K562 (cell line): ENCODE data around the gene NINJ2. TPM values are rescaled to one million over a fixed set of nuclear protein-coding genes. Genes with fewer than 3 reads are reported as not detected.
A peak's percentile ranks its signal among the peaks of the same experiment; 100 is the strongest.

Experiments used
- ADNP ChIP-seq: fragments of 200-800 bp; sonication (Bioruptor generic); IDR thresholded peaks from 2 replicates; pipeline ENCODE4 v1.6.1; 2016; ENCODE audit warnings: missing genetic modification characterization, missing compliant biosample characterization
- HLTF ChIP-seq: fragments of 450-650 bp; IDR thresholded peaks from 2 replicates; pipeline ENCODE4 v1.6.1; 2016
- HOXB6 ChIP-seq: fragments of 250-450 bp; sonication (Bioruptor Pico); IDR thresholded peaks from 2 replicates; pipeline ENCODE4 v1.5.1; 2022; ENCODE audit warnings: mild to moderate bottlenecking, borderline replicate concordance
- SMARCA5 ChIP-seq: fragments of 450-650 bp; IDR thresholded peaks from 2 replicates; pipeline ENCODE4 v1.6.1; 2016
- SOX6 ChIP-seq: fragments of 450-650 bp; IDR thresholded peaks from 2 replicates; pipeline ENCODE4 v1.6.1; 2014; ENCODE audit warnings: mild to moderate bottlenecking
- ZNF175 ChIP-seq: fragments of 200-800 bp; sonication (Bioruptor generic); IDR thresholded peaks from 2 replicates; pipeline ENCODE4 v1.6.1; 2016; ENCODE audit warnings: low read depth, mild to moderate bottlenecking, missing genetic modification characterization, missing compliant biosample characterization
- ZNF668 ChIP-seq: fragments of 250-450 bp; sonication (Bioruptor Pico); IDR thresholded peaks from 2 replicates; pipeline ENCODE4 v1.8.0; 2022; ENCODE audit warnings: mild to moderate bottlenecking, inconsistent platforms
- polyA plus RNA-seq, 8 experiments: library from polyadenylated mRNA; depleted of rRNA in 4 of 8; stranded (reverse) in 5 of 8; unstranded in 3 of 8; fragments of >200 nt; fragmentation: Nextera tagmentation in 2 of 8; fragmentation: Illumina TruSeq in 1 of 8; extraction: Ambion mirVana in 2 of 8; extraction: Trizol in 1 of 8; gene quantifications; 2 replicates each; pipeline versions ENCODE4 v1.2.1 to v1.2.3, GENCODE V29; 2011 to 2014; ENCODE audit warnings: inconsistent platforms in 1 of 8, missing spikeins in 1 of 8
- total RNA-seq, 7 experiments: library from RNA; depleted of rRNA in 6 of 7; stranded (reverse); fragments of >200 nt in 6 of 7; fragmentation: Illumina TruSeq in 2 of 7; extraction: Trizol in 2 of 7; gene quantifications; 2 replicates each; pipeline versions ENCODE4 v1.2.1 to v1.2.3, GENCODE V29; 2011 to 2021; ENCODE audit warnings: low replicate concordance in 1 of 7
- TF ChIP-seq, protein P1 (sequence below), 2 experiments: fragments of 450-650 bp; formaldehyde crosslinking in 1 of 2; IDR thresholded peaks; 2 replicates each; pipeline versions ENCODE4 v1.4.0 to v1.6.1; 2014 to 2020; ENCODE audit warnings: mild to moderate bottlenecking in 2 of 2, borderline replicate concordance in 1 of 2, low read depth in 1 of 2
- TF ChIP-seq, protein P2 (sequence below): fragments of 250-450 bp; sonication (Bioruptor Pico); IDR thresholded peaks from 2 replicates; pipeline ENCODE4 v1.5.0; 2022; ENCODE audit warnings: mild to moderate bottlenecking
- TF ChIP-seq, protein P3 (sequence below): fragments of 450-650 bp; formaldehyde crosslinking; IDR thresholded peaks from 2 replicates; pipeline ENCODE4 v1.4.0; 2020; ENCODE audit warnings: mild to moderate bottlenecking, moderate library complexity
- TF ChIP-seq, protein P4 (sequence below): fragments of 250-450 bp; sonication (Bioruptor Pico); IDR thresholded peaks from 2 replicates; pipeline ENCODE4 v1.4.0; 2020; ENCODE audit warnings: mild to moderate bottlenecking, moderate library complexity

The NINJ2 gene
- total and polyA plus RNA-seq, 9 of the 15 experiments (the other 6 are each of a cell fraction or from before 2014, with no cell fraction given), result 2.6 to 16.0 (median 4.5) TPM

DNA sequence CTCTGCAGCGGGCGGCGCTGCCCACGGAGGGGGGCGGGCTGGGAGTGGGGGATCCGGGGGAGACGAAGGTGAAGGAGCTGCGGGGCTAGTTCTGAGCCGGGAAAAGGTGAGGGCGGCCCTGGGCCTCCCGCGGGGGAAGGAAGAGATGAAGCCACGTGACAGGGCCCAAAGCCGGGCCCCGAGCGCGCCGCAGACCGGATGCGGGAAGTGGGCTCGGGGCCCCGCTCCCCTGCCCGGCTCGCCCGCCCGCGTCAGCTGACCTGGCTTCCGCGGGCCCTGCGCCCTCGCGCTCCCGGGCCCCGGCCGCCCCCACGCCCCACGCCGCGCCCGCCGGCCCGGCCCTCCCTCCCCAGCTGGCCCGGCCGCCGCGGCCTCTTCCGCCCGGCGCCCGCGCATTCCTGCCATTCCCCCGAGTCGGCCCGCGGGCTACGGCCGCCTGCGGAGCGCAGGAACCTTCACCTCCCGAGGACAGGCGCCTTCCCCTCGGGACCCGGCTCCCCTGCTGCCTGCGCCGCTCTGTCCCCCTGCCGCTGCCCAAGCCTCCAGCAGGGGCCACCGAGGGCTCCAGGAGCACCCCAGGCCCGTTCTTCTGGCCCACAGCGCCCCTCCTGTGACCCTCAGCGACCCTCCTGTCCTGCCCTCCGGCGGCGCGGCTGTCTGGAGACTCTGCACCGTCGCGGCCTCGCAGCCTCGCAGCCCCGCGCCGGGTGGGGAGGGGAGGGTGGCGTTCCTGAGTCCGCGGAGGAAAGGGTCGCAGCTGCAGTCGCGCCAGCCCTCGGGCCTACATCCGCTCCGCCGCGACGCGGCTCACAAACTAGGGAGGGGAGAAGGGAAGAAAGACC lies 20.4 kb downstream of the NINJ2 start (continued):
- TF ChIP-seq, protein P1, sequence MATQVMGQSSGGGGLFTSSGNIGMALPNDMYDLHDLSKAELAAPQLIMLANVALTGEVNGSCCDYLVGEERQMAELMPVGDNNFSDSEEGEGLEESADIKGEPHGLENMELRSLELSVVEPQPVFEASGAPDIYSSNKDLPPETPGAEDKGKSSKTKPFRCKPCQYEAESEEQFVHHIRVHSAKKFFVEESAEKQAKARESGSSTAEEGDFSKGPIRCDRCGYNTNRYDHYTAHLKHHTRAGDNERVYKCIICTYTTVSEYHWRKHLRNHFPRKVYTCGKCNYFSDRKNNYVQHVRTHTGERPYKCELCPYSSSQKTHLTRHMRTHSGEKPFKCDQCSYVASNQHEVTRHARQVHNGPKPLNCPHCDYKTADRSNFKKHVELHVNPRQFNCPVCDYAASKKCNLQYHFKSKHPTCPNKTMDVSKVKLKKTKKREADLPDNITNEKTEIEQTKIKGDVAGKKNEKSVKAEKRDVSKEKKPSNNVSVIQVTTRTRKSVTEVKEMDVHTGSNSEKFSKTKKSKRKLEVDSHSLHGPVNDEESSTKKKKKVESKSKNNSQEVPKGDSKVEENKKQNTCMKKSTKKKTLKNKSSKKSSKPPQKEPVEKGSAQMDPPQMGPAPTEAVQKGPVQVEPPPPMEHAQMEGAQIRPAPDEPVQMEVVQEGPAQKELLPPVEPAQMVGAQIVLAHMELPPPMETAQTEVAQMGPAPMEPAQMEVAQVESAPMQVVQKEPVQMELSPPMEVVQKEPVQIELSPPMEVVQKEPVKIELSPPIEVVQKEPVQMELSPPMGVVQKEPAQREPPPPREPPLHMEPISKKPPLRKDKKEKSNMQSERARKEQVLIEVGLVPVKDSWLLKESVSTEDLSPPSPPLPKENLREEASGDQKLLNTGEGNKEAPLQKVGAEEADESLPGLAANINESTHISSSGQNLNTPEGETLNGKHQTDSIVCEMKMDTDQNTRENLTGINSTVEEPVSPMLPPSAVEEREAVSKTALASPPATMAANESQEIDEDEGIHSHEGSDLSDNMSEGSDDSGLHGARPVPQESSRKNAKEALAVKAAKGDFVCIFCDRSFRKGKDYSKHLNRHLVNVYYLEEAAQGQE (IDR thresholded peaks at IDR 0.05; ENCODE audit: borderline replicate concordance), result peak; percentile 27; the same call in 1 of the 2 replicates
- TF ChIP-seq, protein P1 (CRISPR knock-in tag; IDR thresholded peaks at IDR 0.05; ENCODE audit: low read depth), result no peak
- no peak for TF ChIP-seq SOX6
- peak; percentile 96 for TF ChIP-seq HLTF
- TF ChIP-seq HOXB6 (CRISPR knock-in tag), result no peak
- TF ChIP-seq ZNF175 (CRISPR knock-in tag), result peak; percentile 26; the same call in 1 of the 2 replicates
- TF ChIP-seq, protein P2, sequence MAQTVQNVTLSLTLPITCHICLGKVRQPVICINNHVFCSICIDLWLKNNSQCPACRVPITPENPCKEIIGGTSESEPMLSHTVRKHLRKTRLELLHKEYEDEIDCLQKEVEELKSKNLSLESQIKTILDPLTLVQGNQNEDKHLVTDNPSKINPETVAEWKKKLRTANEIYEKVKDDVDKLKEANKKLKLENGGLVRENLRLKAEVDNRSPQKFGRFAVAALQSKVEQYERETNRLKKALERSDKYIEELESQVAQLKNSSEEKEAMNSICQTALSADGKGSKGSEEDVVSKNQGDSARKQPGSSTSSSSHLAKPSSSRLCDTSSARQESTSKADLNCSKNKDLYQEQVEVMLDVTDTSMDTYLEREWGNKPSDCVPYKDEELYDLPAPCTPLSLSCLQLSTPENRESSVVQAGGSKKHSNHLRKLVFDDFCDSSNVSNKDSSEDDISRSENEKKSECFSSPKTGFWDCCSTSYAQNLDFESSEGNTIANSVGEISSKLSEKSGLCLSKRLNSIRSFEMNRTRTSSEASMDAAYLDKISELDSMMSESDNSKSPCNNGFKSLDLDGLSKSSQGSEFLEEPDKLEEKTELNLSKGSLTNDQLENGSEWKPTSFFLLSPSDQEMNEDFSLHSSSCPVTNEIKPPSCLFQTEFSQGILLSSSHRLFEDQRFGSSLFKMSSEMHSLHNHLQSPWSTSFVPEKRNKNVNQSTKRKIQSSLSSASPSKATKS (CRISPR knock-in tag), result no peak
- no peak for TF ChIP-seq ZNF668 (CRISPR knock-in tag)
- TF ChIP-seq, protein P3, sequence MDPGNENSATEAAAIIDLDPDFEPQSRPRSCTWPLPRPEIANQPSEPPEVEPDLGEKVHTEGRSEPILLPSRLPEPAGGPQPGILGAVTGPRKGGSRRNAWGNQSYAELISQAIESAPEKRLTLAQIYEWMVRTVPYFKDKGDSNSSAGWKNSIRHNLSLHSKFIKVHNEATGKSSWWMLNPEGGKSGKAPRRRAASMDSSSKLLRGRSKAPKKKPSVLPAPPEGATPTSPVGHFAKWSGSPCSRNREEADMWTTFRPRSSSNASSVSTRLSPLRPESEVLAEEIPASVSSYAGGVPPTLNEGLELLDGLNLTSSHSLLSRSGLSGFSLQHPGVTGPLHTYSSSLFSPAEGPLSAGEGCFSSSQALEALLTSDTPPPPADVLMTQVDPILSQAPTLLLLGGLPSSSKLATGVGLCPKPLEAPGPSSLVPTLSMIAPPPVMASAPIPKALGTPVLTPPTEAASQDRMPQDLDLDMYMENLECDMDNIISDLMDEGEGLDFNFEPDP (CRISPR knock-in tag), result 0 out of 2 replicates have a peak, but pooled peaks have one; percentile 10
- TF ChIP-seq SMARCA5, result peak; percentile 88; the same call in 1 of the 2 replicates
- TF ChIP-seq, protein P4, sequence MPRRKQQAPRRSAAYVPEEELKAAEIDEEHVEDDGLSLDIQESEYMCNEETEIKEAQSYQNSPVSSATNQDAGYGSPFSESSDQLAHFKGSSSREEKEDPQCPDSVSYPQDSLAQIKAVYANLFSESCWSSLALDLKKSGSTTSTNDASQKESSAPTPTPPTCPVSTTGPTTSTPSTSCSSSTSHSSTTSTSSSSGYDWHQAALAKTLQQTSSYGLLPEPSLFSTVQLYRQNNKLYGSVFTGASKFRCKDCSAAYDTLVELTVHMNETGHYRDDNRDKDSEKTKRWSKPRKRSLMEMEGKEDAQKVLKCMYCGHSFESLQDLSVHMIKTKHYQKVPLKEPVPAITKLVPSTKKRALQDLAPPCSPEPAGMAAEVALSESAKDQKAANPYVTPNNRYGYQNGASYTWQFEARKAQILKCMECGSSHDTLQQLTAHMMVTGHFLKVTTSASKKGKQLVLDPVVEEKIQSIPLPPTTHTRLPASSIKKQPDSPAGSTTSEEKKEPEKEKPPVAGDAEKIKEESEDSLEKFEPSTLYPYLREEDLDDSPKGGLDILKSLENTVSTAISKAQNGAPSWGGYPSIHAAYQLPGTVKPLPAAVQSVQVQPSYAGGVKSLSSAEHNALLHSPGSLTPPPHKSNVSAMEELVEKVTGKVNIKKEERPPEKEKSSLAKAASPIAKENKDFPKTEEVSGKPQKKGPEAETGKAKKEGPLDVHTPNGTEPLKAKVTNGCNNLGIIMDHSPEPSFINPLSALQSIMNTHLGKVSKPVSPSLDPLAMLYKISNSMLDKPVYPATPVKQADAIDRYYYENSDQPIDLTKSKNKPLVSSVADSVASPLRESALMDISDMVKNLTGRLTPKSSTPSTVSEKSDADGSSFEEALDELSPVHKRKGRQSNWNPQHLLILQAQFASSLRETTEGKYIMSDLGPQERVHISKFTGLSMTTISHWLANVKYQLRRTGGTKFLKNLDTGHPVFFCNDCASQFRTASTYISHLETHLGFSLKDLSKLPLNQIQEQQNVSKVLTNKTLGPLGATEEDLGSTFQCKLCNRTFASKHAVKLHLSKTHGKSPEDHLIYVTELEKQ (CRISPR knock-in tag), result no peak
- TF ChIP-seq ADNP (tag), result no peak
